ENCODE results near the gene ZNF248.
"Not testable (repeated sequence)": the region's sequence is repeated elsewhere in the genome, so short reads cannot be mapped to it uniquely, and the experiment has no call there.

The ZNF248 gene

DNA sequence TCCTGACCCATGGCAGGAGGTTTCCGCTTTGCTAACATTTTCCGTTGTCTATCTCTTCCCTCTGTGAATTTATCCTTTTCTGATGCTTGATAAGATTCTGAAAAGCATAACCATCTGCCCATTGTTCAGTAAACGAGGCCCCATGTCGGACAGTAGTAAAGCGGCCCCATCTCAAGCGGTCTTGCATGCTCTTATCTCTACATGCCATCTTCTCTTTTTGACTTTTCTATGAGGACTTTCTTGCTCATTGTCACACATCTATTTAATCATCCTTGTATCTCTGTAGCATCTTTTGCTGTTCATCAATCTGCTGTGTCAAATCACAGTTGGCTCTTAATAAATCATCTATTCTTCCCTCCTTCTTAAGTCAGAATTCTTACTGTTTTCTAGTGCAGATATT lies 37.6 kb downstream of the ZNF248 start:
- no peak for DNase-seq

DNA sequence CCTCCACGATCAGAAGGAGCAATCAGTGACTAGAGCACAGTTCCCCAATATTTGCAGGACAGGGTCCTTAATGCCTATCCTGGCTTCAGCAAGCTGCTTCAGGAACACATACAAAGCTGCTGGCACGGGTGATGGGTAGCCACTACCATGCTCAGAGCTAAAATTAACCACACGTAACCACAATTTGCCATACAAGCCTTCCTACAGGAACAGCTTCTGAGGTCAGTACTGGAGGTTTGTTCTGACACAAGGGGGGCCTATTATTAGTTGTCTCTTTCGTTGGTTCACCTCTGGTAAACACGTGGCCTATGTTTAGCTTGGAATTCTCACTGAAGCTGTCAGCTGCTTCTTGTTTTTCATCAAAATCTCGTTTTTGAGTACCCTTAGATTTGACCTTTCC lies 41.1 kb downstream of the ZNF248 start:
- DNase-seq, result no peak

DNA sequence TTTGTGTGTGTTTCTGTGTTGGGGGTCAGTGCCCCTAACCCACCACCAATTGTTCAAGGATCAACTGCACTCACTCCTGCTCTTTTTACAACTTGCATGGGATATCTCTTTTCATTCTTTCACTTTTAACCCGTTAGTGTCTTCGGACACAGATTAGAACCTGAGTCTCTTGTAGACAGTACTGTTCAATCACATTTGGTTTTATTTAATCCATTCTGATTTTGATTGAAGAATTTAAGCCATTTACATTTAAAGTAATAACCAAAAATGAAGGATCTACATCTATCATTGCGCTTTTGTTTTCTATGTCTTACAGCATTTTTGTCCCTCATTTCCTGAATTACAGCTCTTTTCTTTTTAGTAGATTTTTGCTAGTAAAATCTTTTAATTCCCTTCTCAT lies 43.6 kb downstream of the ZNF248 start:
- DNase-seq, result no peak

DNA sequence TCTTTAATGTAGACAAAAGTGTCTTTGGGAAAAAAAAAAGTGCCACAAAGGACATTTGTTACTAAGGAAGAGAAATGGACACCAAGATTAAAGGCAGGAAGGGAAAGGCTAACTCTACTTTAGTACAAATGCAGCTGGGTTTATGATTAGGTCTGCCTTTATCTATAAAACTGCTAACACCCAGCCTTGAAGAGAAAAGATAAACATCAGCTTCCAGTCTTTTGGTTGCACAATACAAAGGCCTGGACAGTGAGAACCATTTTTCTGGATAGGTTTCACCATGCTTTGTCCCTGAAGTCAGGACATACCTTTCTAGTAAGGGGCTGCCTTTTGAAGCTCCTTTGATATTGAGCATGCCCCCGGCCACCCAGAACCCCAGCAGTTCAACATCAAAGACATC lies 45.1 kb downstream of the ZNF248 start:
- no peak for DNase-seq

DNA sequence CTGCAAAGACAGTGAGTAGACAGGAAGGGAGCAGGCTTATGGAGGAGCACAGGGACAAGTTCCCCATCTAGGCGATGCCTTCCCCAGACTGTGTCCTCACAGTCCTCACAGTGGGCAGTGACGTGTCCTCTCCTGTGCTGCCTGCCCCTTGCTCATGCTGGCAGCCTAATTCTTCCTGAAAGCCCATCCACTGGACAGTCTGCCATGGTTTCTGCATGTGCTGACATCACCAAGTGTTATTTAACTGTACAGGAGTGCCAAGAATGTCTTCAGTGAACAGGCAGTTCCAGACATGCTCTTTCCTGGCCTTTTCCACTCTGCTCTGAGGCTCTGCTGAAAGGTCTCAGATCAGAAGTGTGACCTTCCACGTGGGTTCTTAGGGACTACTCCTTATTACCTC lies 54.1 kb downstream of the ZNF248 start:
- no peak for DNase-seq

DNA sequence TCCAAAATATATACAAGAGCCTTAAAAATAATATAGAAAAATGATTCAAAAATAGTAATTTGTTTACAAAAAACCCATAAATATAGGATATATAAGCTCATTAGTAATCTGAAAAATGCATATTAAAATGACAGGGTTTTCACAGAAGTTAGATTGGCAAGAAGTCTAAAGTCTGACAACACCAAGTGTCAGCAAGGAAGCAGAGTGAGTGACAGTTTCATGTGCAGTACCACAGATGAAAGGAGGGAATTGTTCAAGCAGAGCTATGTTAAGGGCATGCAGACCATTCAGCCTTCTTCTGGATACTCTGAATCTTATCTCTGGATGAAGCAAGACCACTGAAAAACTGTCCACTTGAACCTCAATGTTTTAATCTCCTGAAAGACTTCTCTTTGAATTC lies 55.9 kb downstream of the ZNF248 start:
- no peak for DNase-seq

DNA sequence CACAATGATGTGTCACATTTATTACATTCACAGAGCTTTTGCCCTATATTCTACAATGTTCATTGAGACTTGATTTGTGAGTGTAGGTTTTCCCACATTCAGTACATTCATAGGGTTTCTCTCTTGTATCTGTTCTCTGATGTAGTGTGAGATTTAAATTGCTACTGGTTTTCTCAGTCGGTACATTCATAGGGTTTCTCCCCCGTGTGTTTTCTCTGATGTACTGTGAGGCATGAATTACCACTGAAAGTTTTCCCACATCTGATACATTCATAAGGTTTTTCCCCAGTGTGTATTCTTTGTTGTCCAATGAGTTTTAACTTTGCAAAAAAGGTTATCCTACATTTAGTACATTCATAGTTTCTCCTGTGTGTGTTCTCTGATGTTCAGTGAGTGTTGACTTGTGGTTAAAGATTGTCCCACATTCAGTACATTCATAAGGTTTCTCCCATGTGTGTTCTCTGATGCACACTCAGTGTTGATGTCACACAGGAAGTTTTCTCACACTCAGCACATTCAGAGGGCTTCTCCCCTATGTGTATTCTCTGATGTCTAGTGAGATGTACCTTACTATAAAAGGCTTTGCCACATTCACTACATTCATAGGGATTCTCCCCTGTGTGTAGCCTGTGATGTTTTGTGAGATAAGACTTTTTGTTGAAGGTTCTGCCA lies 63.0 kb downstream of the ZNF248 start:
- DNase-seq, result no peak

DNA sequence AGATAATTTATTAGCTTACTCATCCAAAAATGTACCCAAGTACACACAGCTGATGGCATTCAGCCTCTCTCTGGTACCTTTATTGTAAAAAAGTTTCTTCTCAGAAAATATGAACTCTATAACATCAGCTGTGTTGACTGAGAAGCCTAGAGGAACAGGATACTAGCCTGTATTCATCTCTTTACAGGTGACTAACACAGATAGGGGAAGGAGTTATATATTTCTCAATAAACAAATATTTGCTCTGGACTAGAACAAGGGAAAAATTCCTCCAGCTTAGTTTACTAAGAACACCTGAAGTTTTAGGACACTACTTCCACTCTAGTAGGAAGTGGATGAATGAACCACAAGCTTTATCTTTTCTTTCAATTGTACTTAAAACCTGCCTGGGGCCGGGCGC lies 67.8 kb downstream of the ZNF248 start:
- no peak for DNase-seq

DNA sequence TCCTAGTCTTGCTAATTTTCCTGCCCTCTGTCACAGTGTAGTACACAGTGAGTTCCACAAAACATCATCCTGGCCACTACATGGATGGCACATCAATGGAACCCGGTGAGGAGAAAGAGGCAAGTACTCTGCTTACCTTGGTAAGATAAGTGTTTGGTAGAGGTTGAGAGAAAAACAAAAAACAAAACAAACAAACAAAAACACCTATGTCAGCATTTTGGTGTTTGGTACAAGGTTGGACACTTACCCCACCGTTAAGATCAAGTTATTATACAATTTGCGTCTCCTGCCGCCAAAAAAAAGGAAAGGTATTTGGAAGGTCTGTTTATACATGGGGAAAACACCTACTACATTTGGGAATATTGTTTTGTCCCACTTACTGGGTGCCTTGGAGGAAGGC lies 72.7 kb downstream of the ZNF248 start:
- DNase-seq, result no peak

DNA sequence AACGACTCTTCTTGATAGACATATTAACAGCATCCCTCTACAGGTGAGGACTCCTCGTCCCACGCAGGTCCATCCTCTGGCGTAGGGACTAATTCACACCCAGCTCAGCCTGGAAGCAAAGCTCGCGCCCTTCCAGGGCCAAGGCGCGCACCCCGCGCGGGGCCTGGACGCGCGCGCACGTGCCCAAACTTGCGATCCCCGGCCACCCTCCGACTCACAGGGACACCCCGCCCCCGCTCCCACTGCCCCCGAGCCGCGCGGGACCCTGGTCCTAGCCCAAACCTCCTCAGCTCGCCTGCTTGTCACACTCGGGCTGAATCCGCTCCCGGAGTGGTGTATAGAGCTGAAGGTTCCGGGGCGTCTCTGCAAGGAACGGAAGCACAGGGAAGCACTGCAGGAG lies 76.9 kb downstream of the ZNF248 start:
- DNase-seq, result no peak

DNA sequence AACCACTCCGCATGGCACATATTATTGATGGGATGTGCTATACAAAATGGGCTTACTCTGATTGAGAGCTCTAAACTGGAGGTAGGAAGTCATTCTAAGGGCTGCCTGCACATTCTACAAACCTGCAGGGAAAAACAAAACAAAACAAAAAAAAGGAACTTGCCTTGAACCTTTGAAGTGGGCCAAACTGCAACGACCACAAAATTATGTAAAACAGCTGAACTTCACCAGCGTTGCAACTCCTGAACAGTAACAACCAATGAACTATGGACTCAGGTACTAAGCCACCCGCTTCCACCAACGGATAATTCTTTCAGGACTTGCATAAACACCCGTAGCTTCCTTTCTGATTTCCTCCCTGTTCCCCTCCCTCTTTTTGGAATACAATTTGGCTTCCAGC lies 80.4 kb downstream of the ZNF248 start:
- no peak for DNase-seq

DNA sequence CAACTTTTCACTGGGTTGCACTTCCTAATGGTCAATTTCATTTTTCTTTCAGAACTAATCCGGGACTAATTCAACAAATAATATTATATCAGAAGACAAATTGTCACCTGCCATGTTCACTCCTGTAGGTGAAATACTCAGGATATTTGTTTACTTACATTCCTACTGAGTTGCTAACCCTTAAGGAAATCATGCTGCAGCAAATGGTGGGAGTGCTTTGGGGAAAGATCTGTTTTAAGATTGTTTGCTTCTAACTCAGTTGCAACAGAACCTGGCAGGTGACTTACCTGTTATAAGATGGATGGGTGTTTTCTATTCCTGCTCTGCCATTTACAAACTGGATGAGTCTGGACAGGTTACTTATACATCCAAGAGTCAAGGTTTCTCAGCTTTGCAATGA lies 81.8 kb downstream of the ZNF248 start:
- no peak for DNase-seq

DNA sequence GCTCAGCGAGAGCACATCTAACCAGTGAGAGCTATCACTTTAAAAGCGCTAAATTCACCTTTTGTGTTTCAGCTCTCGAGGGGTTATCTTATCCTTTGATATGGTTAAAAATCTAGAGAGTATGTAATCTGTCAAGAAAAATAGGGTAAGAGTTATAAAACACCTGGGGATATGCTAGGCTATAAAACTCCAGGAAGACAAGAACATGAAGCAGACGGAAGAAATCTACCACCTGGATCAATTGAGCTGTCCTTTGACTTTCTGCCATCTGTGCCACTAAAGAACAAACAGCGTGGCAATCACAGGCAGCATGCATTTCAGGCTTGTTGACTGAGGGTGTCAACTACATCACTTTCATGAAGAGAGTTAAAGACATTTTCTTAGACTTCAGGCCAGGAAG lies 83.1 kb downstream of the ZNF248 start:
- DNase-seq, result no peak

DNA sequence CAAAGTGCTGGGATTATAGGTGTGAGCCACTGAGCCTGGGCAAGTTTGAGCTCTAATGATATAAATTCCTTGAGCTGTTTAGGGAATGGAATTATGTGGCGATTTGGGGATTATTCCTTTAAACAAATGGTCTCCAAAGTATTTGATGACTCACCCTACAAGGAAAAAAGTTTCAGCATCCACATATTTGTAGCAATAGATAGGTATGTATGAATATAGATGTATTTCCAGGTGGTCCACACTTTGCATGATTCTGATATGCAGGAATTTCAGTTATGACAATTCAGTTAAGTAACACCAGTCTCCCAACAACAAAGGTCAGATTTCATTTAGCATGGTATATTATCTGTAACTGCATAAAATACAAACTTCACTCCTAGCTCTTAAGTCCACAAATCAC lies 92.2 kb downstream of the ZNF248 start:
- DNase-seq, result no peak

DNA sequence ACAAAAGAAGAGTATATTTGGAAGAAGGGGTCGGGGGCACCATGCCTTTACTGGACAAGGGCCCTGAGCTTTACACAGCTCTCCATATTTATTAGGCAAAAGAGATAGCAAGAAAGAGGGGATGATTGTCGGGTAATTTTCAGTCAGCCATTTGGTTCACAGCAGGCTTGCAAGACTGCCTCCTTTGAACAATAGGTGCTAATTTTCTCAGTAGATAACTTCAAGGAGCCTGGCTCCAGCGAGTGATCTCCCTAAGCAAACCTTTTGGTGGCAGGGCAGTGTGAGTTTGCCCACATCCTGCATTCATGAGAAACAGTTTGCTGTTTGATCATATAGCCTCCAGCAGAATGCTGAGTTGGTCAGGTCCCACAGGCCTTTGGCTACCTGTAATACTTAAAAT lies 94.3 kb downstream of the ZNF248 start:
- DNase-seq, result no peak

DNA sequence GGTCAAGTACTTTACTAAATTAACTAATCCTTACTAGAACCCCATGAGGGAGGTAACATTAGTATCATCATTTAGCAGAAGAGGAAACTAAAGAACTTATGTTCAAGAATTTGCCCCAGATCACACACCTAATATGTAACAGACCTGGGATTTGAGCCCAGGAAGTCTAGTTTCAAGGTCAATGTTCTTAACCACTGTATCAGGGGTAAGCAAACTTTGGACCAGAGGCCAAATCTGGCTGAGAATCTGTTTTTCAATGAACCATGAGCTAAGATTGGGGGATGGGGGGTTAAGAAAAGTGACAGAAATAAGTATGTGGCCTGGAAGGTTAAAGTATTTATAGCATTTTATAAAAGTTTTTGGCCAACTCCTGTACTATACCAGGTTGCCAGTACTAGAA lies 95.1 kb downstream of the ZNF248 start:
- no peak for DNase-seq

DNA sequence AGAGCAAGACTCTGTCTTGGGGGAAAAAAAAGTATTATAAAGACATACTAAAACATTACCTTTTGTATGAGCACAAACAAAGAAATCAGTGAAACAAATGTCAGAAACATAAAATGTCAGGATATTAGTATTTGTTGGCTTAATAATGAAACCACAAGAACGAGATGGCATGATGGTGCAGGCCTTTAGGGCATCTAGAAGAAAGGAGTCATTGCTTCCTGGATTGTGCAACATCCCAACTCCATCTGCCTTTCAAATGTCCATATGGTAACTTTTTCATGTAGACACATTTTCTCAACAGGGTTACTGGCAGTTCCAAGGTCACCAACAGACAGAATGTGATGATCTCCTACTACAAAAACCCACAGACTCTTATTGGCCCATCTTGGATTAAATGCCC lies 96.6 kb downstream of the ZNF248 start:
- DNase-seq, result no peak

DNA sequence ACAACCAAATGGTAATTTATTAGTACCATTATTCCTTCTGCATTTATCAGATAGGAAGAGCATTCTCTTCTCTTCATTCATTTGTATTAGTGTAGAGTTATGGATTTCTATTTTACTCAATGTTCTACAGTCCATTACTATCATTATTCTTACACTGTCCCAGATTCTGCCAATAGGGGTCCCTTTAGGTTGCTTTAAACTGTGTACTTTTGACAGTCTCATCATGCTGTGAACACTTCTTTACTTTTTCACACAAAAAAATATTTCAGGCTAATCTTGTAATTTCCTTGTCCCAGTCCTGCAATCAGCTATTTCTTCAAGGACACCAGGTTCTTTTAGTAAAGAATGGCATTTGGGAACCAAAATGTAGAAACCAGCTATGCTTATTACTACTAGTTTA lies 99.3 kb downstream of the ZNF248 start:
- DNase-seq, result no peak

DNA sequence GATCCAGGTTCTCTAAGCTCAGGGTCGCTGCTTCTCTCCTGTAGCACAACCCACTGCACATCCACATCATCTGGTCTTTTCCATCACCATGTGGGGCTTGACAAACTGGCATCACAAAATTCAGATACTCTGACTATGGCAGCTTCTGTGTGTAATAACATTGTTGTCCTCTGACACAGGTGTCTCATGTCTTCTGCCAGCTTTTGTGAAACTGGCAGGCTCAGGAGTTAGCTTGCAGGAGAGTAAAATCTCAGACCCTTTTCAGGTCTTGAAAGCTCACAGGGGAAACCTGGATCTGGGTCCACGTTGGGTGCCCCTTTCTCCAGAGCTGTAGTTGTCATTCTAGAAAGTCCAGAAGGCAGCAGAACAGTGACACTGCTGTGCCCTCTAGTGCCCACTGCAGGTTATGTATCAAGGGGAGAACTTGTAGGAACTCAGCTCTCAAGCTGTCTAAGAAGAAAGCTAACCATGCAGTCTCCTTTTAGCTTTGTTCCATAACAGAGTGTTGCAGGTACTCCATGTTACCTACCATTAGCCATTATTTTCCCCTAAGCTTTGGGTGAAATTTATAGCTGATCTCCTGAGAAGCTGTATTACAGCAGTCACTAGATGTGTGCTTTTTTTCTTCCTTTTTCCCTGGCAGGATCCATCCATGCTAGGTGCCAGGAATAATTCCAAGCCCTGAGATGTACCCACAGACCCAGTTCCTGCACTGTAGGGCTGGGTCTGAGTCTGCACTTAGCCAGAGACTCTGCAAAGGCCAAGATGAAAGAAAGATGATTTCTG lies 102.7 kb downstream of the ZNF248 start:
- no peak for DNase-seq

DNA sequence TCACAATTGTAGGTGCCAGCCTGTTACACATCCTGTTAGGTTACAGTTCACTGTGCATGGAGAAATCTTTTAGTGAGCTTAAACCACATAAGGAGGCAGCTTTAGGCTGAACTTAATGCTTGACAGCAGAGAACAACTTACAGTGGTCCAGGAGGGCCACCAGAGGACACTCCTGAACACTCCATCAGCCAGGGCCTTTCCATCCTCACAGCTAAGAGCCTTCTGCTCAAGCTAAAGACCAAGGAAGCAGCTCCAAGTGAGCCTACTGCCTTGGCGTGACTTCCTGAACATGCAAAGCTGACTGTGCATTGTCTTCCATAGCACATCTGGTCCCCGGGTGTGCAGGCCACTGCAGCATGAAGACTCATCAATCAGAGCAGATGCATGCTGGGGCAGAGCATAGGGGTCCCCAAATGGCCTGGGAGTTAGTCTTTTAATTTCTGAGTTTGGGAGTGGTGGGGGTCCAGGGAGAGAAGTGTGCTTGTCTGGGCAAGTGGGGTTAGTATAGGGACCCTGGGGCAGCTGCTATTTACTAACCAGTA lies 105.0 kb downstream of the ZNF248 start:
- DNase-seq, result no peak

DNA sequence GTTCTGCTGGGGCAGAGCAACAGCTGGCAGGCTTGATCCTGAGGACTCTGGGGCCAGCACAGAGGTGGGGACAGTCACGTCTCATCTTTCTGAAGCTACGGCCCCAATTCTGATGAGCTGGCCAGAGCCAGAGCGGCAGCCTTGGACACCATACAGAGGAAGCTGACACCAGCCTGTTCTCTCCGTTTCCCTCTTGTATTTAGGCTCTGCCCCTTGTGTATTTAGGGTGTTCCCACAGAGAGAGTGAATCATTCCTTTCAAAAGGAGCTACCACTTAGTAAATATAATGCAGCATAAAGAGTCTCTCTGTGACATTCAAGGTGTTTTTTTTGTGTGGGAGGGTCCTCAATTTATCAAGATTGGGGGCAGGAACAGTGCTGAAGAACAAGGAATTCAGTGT lies 109.2 kb downstream of the ZNF248 start:
- no peak for DNase-seq

DNA sequence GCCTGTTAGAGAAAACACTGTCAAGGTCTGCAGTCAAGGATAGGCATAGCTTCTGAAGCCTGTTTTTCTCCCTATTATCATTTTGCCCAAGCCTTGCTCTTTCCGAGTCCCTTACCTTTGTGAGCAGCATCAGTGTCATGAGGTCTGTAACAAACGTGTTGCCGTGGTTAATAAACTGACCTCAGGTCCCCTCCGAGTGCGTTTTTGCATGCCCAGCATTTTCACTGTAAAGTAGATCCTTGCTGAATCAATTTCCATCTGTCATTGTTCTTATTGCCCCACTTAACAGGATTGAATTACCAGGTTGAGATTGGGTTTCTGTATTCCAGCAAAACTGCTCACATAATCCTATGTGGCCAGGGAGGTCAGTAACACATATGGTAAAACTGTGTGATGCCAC lies 110.3 kb downstream of the ZNF248 start:
- no peak for DNase-seq

DNA sequence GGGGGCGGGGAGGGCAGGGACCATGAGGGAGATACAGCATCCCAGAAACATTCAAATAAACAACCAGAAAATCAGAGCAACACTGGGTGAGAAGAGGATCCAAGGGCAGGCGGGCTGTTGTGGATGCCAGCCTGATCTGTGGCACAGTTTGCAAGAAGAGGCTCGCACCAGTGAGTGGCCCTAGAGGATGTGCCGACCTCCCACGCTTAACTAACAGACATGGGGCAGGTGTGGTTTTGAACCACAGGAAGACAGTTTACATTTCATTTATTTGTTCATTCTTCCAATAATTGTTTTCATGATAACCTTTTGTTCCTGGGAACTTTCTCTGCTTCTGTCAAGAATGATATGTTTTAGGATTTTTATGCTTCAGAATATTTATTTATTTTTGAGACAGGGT lies 115.6 kb downstream of the ZNF248 start:
- DNase-seq, result no peak

DNA sequence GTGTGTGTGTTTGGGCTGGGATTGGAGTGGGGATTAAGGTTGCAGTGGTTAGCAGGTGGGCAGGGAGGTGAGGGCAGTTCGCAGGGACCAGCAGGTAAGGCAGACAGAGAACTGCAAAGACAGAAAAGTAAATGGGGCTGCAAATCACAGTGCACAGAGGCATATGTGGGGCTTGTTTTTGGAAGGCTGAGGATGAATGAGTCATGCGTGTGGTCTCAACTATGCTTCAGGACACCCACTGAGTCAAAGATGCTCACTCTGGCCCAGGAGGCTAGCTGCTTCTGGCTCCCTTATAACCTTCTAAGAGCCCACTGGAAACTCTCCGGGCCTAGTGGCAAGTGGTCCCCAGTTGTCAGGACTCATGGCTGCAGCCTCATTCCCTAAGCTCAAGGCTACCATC lies 118.2 kb downstream of the ZNF248 start:
- DNase-seq, result no peak

DNA sequence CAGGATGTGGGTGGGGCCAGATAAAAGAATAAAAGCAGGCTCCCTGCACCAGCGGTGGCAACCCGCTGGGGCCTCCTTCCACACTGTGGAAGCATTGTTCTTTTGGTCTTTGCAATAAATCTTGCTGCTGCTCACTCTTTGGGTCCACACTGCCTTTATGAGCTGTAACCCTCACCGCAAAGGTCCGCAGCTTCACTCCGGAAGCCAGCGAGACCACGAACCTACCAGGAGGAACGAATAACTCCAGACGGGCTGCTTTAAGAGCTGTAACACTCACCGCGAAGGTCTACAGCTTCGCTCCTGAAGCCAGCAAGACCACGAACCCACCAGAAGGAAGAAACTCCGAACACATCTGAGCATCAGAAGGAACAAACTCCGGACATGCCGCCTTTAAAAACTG lies 119.2 kb downstream of the ZNF248 start:
- not testable (repeated sequence) for DNase-seq

All from NCI-H1092 (cell line).